Endometrial microvascular endothelial cells (primary cell): ENCODE results near the gene MAST1. TPM values are rescaled to one million over a fixed set of nuclear protein-coding genes. Genes with fewer than 3 reads are reported as not detected.

Source experiments
- in situ Hi-C: cut with HindIII; loops from 2 replicates; pipeline ENCODE4 v1.10.0; 2017; ENCODE audit warnings: low sequenced_read_pairs, low pct_unique_long_range_greater_than_20kb; ENCODE audit errors: inconsistent ontology term
- total RNA-seq: library from RNA; depleted of rRNA; stranded (reverse); fragments of >200 nt; gene quantifications from one replicate; pipeline ENCODE4 v1.2.3, GENCODE V29; 2015; ENCODE audit errors: inconsistent ontology term

MAST1 gene
- total RNA-seq, 1 donor from 2014 or later: 0.09 TPM

GRCh38 chr19:12864721-12865715 is 26.7 kb downstream of the MAST1 start:
- in situ Hi-C loops: no loop called here

DNA sequence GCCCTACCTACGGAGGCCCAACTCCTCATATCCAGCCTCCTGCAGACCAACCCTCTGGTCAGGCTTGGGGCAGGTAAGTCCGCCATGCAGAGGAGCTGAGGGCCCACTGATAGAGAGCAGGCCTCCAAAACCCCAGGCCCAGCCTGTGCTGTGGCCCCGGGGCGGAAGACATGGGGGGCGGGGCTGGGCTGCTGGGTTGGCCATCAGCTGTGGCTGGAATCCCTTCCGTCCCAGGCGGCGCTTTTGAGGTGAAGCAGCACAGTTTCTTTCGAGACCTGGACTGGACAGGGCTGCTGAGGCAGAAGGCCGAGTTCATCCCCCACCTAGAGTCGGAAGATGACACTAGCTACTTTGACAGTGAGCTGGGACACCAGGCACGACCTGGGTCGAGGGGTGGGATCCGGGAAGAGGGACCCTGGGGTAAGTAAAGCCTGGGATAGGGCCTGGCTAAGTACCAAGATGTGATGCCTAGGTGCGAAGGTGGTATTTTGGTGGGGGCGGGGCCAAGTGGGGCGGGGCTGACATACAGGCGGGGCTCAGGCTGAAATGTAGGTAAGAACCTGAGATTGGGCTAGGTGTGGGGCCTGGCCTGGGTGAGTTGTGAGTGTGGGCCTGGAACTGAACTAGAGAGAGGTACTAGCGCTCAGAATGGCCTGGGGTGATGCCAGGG is 27.6 kb downstream of the MAST1 start:
- in situ Hi-C loops: no loop called here

- in situ Hi-C loops: no loop called here
These were observed 28.3 kb downstream of the MAST1 start for GRCh38 chr19:12866416-12867119.

DNA sequence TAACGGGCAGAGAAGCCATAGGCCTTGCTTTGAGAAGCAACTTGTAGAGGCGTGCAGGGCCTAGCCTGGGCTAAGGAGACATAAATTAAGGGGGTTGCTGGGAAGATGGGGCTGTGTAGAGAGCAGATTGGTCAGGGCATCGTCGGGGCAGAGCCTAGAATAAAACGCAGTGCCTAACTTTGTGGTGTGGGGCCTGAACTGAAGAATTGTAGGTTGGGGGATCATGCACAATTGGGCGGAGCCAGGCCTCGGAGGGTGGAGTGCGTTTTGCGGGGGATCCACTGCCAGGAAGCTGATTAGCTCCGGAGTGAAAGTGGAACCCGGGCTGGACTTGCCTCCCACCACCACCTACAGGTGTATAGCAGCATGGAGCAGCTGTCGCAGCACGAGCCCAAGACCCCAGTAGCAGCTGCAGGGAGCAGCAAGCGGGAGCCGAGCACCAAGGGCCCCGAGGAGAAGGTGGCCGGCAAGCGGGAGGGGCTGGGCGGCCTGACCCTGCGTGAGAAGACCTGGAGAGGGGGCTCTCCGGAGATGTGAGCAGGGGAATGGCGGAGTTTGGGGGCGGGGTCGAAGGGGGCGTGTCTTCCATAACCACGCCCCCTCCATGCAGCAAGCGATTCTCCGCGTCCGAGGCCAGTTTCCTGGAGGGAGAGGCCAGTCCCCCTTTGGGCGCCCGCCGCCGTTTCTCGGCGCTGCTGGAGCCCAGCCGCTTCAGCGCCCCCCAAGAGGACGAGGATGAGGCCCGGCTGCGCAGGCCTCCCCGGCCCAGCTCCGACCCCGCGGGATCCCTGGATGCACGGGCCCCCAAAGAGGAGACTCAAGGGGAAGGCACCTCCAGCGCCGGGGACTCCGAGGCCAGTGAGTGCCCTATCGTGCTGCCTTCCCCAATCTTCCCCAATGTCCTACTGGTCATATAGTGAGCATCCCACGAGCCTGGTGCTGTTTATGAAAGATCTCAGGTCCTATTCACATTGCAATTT is 29.1 kb downstream of the MAST1 start:
- in situ Hi-C loops: no loop called here

DNA sequence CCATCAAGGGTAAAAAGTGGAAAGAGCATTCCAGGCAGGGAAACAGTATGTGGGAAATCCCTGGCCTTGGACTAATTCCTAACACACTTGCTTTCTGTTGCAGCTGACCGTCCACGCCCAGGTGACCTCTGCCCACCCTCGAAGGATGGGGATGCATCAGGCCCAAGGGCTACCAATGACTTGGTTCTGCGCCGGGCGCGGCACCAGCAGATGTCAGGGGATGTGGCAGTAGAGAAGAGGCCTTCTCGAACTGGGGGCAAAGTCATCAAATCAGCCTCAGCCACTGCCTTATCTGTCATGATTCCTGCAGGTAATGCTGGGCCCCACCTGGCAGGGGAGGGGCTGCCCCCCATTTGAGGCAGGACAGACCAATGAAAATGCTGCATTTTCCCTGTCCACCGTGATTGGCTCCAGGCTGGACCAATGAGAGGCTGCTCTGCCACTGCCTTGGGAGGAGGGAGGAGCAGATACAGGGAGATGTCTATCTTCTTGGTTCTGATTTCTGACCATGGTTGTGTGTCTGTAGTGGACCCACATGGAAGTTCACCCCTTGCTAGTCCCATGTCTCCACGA is 30.3 kb downstream of the MAST1 start:
- in situ Hi-C loops: no loop called here

DNA sequence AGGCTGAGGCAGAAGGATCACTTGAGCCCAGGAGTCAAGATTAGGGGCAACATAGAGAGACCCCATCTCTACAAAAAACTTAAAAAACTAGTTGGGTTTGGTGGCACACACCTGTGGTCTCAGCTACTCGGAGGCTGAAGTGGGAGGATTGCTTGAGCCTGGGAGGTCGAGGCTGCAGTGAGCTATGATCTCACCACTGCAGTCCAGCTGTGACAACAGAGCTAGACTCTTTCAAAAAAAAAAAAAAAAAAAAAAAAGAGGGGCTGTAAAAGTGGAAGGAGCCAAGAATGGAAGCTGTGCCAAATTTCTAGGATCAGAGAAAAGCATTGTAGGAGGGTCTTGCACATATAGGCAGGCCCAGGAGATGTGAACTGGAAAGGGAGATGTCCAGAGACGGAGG is 33.4 kb downstream of the MAST1 start:
- in situ Hi-C loops: no loop called here

- in situ Hi-C loops: no loop called here
These were observed 33.9 kb downstream of the MAST1 start for GRCh38 chr19:12872255-12872654.

DNA sequence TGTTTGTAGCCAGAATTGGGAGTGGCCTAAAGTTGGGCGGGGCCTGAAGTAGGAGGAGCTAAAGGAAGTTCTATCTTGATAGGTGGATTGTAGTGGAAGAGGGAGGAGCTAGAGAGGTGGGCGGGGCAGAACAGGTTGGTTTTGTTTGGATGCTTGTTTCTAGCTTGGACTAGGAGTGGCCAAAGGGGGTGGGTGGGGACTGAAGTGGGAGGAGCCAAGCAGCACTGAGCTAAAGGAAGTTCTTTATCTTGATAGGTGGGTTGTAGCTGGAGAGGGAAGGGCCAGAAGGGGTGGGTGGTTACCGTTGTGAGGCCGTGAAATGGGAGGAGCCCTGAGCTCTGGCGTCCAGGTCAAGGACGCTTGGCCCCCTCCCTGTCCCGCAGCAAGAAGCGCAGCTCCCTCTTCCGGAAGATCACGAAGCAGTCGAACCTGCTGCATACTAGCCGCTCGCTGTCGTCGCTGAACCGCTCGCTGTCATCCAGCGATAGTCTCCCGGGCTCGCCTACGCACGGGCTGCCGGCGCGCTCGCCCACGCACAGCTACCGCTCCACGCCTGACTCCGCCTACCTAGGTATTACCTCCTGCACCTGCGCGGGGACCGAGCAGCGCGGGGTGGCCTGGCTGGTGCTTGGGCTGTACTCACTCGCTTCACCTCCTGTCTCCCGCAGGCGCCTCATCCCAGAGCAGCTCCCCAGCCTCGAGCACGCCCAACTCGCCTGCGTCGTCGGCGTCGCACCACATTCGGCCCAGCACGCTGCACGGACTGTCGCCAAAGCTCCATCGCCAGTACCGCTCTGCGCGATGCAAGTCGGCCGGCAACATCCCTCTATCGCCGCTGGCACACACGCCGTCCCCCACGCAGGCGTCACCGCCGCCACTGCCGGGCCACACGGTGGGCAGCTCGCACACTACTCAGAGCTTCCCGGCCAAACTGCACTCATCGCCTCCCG is 34.9 kb downstream of the MAST1 start:
- in situ Hi-C loops: no loop called here

GRCh38 chr19:12873891-12874745 is 35.8 kb downstream of the MAST1 start:
- in situ Hi-C loops: no loop called here

- in situ Hi-C loops: no loop called here
These were observed 36.8 kb downstream of the MAST1 start for GRCh38 chr19:12875086-12875485.

DNA sequence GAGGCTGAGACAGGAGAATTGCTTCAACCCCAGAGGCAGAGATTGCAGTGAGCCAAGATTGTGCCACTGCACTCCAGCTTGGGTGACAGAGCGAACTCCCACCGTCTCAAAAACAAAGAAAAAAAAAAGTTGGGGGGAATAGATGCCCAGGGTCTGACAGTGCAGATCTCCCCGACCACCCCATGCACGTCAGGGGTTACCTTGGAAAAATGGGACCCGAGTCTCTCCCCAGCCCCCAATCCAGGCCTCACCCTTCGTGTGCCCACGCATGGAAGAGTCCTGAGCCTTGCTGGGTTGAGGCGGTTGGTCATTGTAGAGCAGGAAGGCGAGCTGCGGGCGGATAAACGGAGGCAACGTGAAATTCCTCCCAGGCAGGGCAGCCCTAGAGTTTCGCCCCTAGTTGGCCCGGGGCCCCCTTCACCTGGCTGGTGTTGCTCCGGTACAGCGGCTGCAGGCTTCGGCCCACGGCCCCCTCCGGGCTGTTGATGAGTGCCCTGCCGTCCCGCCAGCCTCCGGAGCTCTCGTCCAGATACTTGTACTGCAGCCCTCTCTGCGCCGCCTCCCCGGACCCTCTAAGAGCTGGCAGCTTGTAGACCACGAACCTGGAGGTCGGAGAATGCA is 42.3 kb downstream of the MAST1 start:
- in situ Hi-C loops: no loop called here

GRCh38 chr19:12881172-12881808 is 43.0 kb downstream of the MAST1 start, which contains the start of gene DNASE2:
DNASE2 (minus strand) TSS chr19:12881449; CDS start chr19:12881375, 74 bp downstream.
- in situ Hi-C loops: no loop called here

DNA sequence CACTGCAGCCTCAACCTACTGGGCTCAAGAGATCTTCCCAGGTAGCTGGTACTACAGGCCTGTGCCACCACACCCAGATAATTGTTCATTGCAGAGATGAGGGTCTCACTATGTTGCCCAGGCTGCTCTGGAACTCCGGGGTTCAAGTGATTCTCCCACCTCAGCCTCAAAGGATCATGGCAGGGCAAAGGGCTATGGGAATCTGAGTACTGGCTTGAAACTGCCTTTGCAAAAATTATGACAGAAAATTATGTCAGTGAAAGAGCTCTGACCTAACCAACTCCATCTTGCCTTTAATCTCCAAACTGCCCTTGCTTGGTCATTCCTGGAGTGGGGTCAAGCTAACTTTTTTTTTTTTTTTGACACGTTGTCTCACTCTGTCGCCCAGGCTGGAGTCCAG is 44.3 kb downstream of the MAST1 start:
- in situ Hi-C loops: no loop called here

GRCh38 chr19:12884202-12884601 is 45.9 kb downstream of the MAST1 start:
- in situ Hi-C loops: no loop called here

- in situ Hi-C loops: no loop called here
These were observed 46.3 kb downstream of the MAST1 start for GRCh38 chr19:12884627-12884925.
